ENCODE data around the gene DOCK4.

Gene DOCK4

DNA sequence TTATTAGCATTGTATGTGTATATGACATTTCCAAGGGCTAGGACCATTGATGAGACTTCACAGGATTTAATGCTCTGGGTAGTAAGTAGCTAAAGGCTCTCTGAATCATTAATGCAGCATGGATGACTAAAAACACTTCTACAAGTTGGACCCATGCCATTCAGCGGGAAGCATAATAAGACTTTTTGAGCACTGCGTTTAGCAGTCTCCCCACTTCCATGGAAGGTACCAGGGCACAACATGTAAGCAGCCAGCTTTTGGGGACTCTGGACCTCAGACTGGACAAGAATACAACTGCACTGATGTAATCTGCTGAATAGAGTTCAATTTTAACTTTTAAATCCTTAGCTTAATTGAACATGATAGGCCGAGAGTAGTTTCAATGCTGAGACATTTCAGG, 452.2 kb downstream of the DOCK4 start:
- no peak overlapping the region for H3K4me3 ChIP-seq (ENCODE audit: low read depth, low read length)
- TF ChIP-seq, protein P1, sequence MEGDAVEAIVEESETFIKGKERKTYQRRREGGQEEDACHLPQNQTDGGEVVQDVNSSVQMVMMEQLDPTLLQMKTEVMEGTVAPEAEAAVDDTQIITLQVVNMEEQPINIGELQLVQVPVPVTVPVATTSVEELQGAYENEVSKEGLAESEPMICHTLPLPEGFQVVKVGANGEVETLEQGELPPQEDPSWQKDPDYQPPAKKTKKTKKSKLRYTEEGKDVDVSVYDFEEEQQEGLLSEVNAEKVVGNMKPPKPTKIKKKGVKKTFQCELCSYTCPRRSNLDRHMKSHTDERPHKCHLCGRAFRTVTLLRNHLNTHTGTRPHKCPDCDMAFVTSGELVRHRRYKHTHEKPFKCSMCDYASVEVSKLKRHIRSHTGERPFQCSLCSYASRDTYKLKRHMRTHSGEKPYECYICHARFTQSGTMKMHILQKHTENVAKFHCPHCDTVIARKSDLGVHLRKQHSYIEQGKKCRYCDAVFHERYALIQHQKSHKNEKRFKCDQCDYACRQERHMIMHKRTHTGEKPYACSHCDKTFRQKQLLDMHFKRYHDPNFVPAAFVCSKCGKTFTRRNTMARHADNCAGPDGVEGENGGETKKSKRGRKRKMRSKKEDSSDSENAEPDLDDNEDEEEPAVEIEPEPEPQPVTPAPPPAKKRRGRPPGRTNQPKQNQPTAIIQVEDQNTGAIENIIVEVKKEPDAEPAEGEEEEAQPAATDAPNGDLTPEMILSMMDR (IDR thresholded peaks at IDR 0.05; ENCODE audit: low read depth, low read length) = no peak

DNA sequence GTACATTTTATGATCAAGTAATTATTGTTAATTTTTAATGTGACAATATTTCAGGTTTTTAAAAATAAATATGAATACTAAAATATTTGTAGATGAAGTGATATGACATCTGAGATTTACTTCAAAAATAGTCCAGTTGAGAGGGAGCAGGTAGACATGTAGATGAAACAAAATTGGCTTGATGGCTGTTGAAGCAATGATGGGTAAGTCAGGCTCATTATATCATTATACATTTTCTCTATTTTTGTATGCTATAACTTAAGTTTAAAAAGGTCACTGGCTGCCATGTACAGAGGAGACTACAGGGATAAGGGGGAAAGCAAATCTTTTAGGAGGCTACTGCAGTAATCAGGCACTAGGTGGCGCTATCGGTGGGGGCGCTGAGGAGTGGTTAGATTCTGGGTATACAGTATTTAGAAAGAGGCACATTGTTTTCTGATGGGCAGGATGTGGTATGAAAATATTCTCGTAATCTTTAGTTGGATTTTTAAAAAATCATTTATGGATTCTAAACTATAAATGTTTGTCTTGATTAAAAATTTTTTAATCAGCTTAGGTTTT, 454.1 kb downstream of the DOCK4 start:
- TF ChIP-seq, protein P1 (IDR thresholded peaks at IDR 0.05; ENCODE audit: low read depth, low read length) = peak; percentile 88
- no peak overlapping the region for H3K4me3 ChIP-seq (ENCODE audit: low read depth, low read length)

DNA sequence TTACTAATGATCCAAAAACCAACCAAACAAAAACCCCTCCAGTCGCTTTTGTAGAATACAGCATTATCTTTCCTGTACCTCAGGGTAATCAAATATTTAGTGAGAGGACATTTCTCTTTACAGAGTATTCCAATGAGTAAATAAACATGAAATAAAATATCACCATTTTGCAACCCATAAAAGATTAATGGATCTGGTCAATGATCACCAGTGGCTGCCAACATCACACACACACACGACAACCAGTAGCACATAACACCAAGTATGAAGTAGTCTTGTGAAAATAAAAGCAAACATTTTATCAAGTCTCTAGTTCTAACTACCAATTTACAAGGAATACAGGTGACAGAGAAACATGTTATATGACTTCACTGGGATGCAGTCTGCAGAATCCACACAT, 455.3 kb downstream of the DOCK4 start:
- TF ChIP-seq, protein P1 (IDR thresholded peaks at IDR 0.05; ENCODE audit: low read depth, low read length) = no peak
- H3K4me3 ChIP-seq (ENCODE audit: low read depth, low read length) = no peak overlapping the region

DNA sequence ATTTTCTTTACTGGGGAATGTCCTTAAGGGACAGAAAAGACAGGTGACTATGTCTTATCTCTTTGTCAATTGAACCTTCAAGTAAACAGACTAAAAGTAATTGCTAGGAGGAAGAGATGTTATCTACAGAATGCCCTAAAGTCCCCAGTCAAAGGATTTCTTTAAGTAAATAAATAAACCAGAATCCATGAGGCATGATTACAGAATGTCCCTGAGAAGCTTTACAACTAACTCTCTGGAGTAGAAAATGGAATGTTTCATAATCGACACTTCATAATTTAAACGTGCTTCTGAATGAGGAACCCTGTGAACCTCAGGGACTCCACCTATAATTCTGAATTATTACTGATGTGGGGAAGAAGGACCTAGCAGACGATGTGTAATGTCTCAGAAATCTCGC, 456.0 kb downstream of the DOCK4 start:
- TF ChIP-seq, protein P1 (IDR thresholded peaks at IDR 0.05; ENCODE audit: low read depth, low read length) = no peak

DNA sequence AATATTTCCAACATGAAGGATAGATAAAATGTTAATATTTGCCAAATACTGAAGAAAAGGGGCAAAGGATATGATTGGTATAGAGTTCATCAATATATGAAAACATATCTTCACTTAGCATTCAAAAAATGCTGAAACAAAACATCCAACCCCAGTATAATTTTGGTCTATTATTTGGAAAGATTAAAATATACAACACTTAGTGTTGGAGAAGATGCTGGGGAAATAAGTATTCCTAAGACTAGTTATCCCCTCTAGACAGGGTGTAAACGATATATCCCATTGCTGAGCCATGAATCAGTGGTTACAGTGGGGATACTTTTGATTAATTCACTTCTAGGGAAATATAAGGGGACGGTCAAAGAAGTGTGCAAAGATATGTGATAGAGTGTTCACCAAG, 456.6 kb downstream of the DOCK4 start:
- H3K4me3 ChIP-seq (ENCODE audit: low read depth, low read length) = no peak overlapping the region
- TF ChIP-seq, protein P1 (IDR thresholded peaks at IDR 0.05; ENCODE audit: low read depth, low read length) = no peak

More for the DNA sequence above, 456.0 kb downstream of the DOCK4 start:
- no peak overlapping the region for H3K4me3 ChIP-seq (ENCODE audit: low read depth, low read length)

DNA sequence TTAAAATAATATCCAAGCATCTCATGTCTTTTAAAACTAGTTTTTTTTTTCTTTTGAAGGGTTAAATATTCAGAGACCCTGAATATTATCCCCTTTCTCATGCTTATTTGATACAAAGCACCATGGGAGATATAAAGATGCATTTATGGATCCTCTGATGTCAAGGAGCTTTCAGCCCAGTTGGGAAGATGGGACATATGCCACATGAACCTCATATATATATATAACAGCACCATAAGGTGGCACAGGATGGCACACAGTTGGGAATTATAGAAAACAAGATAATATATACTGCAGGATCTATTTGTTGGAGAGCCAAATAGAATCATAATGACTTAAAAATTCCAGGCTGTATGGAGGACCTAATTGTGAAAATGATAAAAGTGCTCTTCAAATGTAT, 458.5 kb downstream of the DOCK4 start:
- no peak overlapping the region for H3K4me3 ChIP-seq (ENCODE audit: low read depth, low read length)
- TF ChIP-seq, protein P1 (IDR thresholded peaks at IDR 0.05; ENCODE audit: low read depth, low read length) = no peak

DNA sequence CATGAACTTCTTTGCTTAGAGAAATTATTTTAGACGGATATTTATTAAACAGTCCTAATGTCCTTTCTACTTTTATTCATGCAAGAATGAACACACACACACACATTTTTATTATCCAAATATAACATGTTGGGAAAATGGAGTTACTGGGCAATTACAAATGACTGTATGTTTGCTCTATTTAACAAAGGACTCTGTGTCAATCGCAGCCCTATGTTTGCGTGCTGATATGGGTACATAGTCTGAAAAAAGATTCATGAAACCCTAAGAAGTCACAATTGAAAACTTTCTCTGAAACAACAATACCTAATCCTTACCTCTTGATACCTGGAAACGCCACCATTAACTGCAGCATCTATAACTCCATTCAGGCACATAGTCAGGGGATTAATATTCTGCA, 459.2 kb downstream of the DOCK4 start:
- H3K4me3 ChIP-seq (ENCODE audit: low read depth, low read length) = no peak overlapping the region
- TF ChIP-seq, protein P1 (IDR thresholded peaks at IDR 0.05; ENCODE audit: low read depth, low read length) = no peak

All from WI38 (cell line).